ENCODE data around the gene SUSD2. TPM values are rescaled to one million over a fixed set of nuclear protein-coding genes. Genes with fewer than 3 reads are reported as not detected.

Gene SUSD2
- total and polyA plus RNA-seq, 9 of the 15 experiments (the other 6 are each of a cell fraction or from before 2014, with no cell fraction given), result 0.01 to 0.16 (median 0.04) TPM; not detected in 4

GRCh38 chr22:24219750-24220149 is 38.5 kb downstream of the SUSD2 start:
- no peak overlapping the region for H3K27ac ChIP-seq (ENCODE audit: extremely low read depth, low read depth, low read length)
- BruUV-seq (replicated peaks), result no TSS peak
- no peak overlapping the region for H3K4me2 ChIP-seq (ENCODE audit: insufficient read depth, low read length)
- ChIA-PET POLR2A (no interaction called here), CTCF (ENCODE audit: low intra/inter-chr PET ratio) (no interaction called here)
- peaks cover 0 to 4% of the 10 kb centered on the region in 2 experiments; a peak in 2 of 5 replicates for H3K27me3 ChIP-seq (ENCODE audit: control insufficient read depth in 2 of 2, insufficient read depth in 2 of 2, low read length in 2 of 2)
- no peak overlapping the region for H3K4me3 ChIP-seq
- intact Hi-C loops (cut with micrococcal nuclease), result no loop called here
- no peak for ATAC-seq
- TF ChIP-seq SIN3A (IDR thresholded peaks at IDR 0.05; ENCODE audit: borderline replicate concordance in 2 of 2, control insufficient read depth in 1 of 2, low read depth in 2 of 2, low read length in 2 of 2) (no peak), PYGO2 (tag; IDR thresholded peaks at IDR 0.05) (no peak), EGR1 (conservative IDR thresholded peaks at IDR 0.05) (no peak)
- TF ChIP-seq, protein P1, sequence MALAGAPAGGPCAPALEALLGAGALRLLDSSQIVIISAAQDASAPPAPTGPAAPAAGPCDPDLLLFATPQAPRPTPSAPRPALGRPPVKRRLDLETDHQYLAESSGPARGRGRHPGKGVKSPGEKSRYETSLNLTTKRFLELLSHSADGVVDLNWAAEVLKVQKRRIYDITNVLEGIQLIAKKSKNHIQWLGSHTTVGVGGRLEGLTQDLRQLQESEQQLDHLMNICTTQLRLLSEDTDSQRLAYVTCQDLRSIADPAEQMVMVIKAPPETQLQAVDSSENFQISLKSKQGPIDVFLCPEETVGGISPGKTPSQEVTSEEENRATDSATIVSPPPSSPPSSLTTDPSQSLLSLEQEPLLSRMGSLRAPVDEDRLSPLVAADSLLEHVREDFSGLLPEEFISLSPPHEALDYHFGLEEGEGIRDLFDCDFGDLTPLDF (CRISPR knock-in tag; IDR thresholded peaks at IDR 0.05), result no peak
- no peaks in the 10 kb centered on the region for H4K20me1 ChIP-seq (replicated peaks; ENCODE audit: control insufficient read depth, insufficient read depth, low read length)
- DNase-seq (ENCODE audit: extremely low read depth in 1 of 4, low spot score in 3 of 4), result no peak
- in situ Hi-C loops (cut with MboI), result loop anchor here (5.0 kb wide), 1 partner anchor 882 kb away; no protein-coding TSS in a partner anchor
- H2AFZ ChIP-seq (ENCODE audit: low read depth, low read length), result no peak overlapping the region
- FAIRE-seq, result no peak
- H3K4me1 ChIP-seq (replicated peaks in 1 of 2; ENCODE audit: control insufficient read depth in 2 of 2, insufficient read depth in 2 of 2, low read length in 2 of 2), result no peaks in the 10 kb centered on the region; a peak in 1 of 5 replicates
- H3K9me1 ChIP-seq (ENCODE audit: control insufficient read depth, insufficient read depth, low read length), result no peaks in the 10 kb centered on the region
- 33% methylated on average over 6 of the region's 9 CpGs for WGBS (ENCODE audit: insufficient coverage, low coverage, missing lambda C conversion rate)
- H3K79me2 ChIP-seq (ENCODE audit: control insufficient read depth, insufficient read depth, low read length), result no peaks in the 10 kb centered on the region
- no peaks in the 10 kb centered on the region for H3K36me3 ChIP-seq (ENCODE audit: control insufficient read depth, insufficient read depth, low read length)
- H3K9me3 ChIP-seq (replicated peaks; ENCODE audit: control insufficient read depth, insufficient read depth, low read depth, low read length), result no peaks in the 10 kb centered on the region
- H3K9ac ChIP-seq (ENCODE audit: insufficient read depth in 1 of 2, low read depth in 2 of 2, low read length in 2 of 2), result no peak overlapping the region

DNA sequence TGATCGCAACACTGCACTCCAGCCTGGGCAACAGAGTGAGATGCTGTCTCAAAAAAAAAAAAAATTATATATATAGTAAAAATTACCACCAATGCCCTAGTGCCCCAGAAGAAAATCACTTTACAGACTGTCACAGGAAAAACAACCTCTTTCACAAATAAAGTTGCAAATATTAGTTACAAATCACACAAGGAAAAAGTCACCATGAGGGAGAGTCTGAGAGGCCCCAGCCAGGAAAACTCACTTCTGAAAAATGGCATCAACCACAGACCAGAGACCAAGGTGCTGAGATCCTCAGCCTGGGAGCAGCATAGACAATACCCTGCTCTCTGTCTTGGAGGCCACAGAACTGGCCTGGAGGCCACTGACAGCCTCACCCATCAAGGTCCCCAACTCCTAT is 43.2 kb downstream of the SUSD2 start:
- POLR2A ChIA-PET, result no interaction called here
- DNase-seq (ENCODE audit: extremely low read depth in 1 of 4, low spot score in 3 of 4) (no peak), FAIRE-seq (no peak), ATAC-seq (no peak)
- 38% methylated on average over 1 of the region's 1 CpG for WGBS (ENCODE audit: insufficient coverage, low coverage, missing lambda C conversion rate)
- in situ Hi-C loops (cut with MboI) (loop anchor here (5.0 kb wide), 1 partner anchor 887 kb away; no protein-coding TSS in a partner anchor), intact Hi-C loops (cut with micrococcal nuclease) (no loop called here)
- H3K27me3 ChIP-seq (ENCODE audit: control insufficient read depth in 2 of 2, insufficient read depth in 2 of 2, low read length in 2 of 2), result no peaks in the 10 kb centered on the region
- H3K36me3 ChIP-seq (ENCODE audit: control insufficient read depth, insufficient read depth, low read length), result no peaks in the 10 kb centered on the region
- peaks cover 0 to 4% of the 10 kb centered on the region in 2 experiments; a peak in 2 of 5 replicates for H3K4me1 ChIP-seq (replicated peaks in 1 of 2; ENCODE audit: control insufficient read depth in 2 of 2, insufficient read depth in 2 of 2, low read length in 2 of 2)
- CTCF ChIA-PET (ENCODE audit: low intra/inter-chr PET ratio), result no interaction called here
- no peaks in the 10 kb centered on the region for H3K79me2 ChIP-seq (ENCODE audit: control insufficient read depth, insufficient read depth, low read length)
- BruUV-seq (replicated peaks), result no TSS peak
- no peak overlapping the region for H3K4me3 ChIP-seq
- no peaks in the 10 kb centered on the region for H4K20me1 ChIP-seq (replicated peaks; ENCODE audit: control insufficient read depth, insufficient read depth, low read length)
- no peak overlapping the region for H3K27ac ChIP-seq (ENCODE audit: extremely low read depth, low read depth, low read length)
- no peak overlapping the region for H2AFZ ChIP-seq (ENCODE audit: low read depth, low read length)
- H3K9ac ChIP-seq (ENCODE audit: insufficient read depth in 1 of 2, low read depth in 2 of 2, low read length in 2 of 2), result no peak overlapping the region
- no peaks in the 10 kb centered on the region for H3K9me3 ChIP-seq (replicated peaks; ENCODE audit: control insufficient read depth, insufficient read depth, low read depth, low read length)
- no peaks in the 10 kb centered on the region for H3K9me1 ChIP-seq (ENCODE audit: control insufficient read depth, insufficient read depth, low read length)
- H3K4me2 ChIP-seq (ENCODE audit: insufficient read depth, low read length), result no peak overlapping the region
- TF ChIP-seq ZNF41 (CRISPR knock-in tag; conservative IDR thresholded peaks at IDR 0.05), result peak; percentile 98
- TF ChIP-seq PRDM10 (IDR thresholded peaks at IDR 0.05; ENCODE audit: partially characterized antibody), result no peak
